SK-N-MC (cell line): Measurements from ENCODE around the gene POPDC3.

Experiments
- DNase-seq: peaks from one replicate; pipeline ENCODE4 v3.0.0-alpha.2; 2011; ENCODE audit warnings: low read depth, low spot score
- H3K27ac ChIP-seq: fragments of 200-600 bp; sonication (generic); 2 replicates; pipeline ENCODE4 v1.5.1; 2016; ENCODE audit warnings: mixed run types
- H3K36me3 ChIP-seq: fragments of 200-600 bp; sonication (generic); 2 replicates; pipeline ENCODE4 v1.6.1; 2017; ENCODE audit warnings: antibody characterized with exemption, low read length, mixed read lengths; ENCODE audit not compliant: insufficient read depth
- H3K4me3 ChIP-seq: fragments of 200-600 bp; sonication (generic); 2 replicates; pipeline ENCODE4 v1.5.1; 2016
- H3K9ac ChIP-seq: fragments of 200-600 bp; sonication (generic); 2 replicates; pipeline ENCODE4 v1.8.0; 2017; ENCODE audit warnings: mixed run types, mixed read lengths; ENCODE audit not compliant: insufficient read length
- H3K9me3 ChIP-seq: fragments of 200-600 bp; sonication (generic); 2 replicates; pipeline ENCODE4 v1.6.1; 2017; ENCODE audit warnings: low read depth, mild to moderate bottlenecking, antibody characterized with exemption, low read length, moderate library complexity, mixed read lengths
- EZH2 ChIP-seq: fragments of 200-600 bp; sonication (generic); IDR thresholded peaks from one replicate; pipeline ENCODE4 v1.6.1; 2017; ENCODE audit warnings: antibody characterized with exemption
- FOXP2 ChIP-seq: optimal IDR thresholded peaks from 2 replicates; pipeline ENCODE3; 2011; ENCODE audit warnings: mild to moderate bottlenecking, moderate library complexity; ENCODE audit not compliant: insufficient read depth; ENCODE audit errors: extremely low read length, control extremely low read depth
- POLR2AphosphoS5 ChIP-seq: IDR thresholded peaks from 2 replicates; pipeline ENCODE4 v1.6.1; 2012; ENCODE audit warnings: mild to moderate bottlenecking, low read depth, low read length, borderline replicate concordance

POPDC3 gene

GRCh38 chr6:105113422-105113821 is 66.4 kb downstream of the POPDC3 start:
- no peak for DNase-seq
- Histone ChIP-seq H3K27ac (no peak overlapping the region), H3K4me3 (no peak overlapping the region), H3K36me3 (no peaks in the 10 kb centered on the region), H3K9ac (no peak overlapping the region), H3K9me3 (no peaks in the 10 kb centered on the region)
- TF ChIP-seq POLR2AphosphoS5, result no peak

- no peaks in the 10 kb centered on the region for H3K36me3 ChIP-seq
- no peak overlapping the region for H3K27ac ChIP-seq
- TF ChIP-seq EZH2, result no peak
- no peak for TF ChIP-seq FOXP2
- no peak for TF ChIP-seq POLR2AphosphoS5
- H3K4me3 ChIP-seq, result no peak overlapping the region
- no peaks in the 10 kb centered on the region for H3K9me3 ChIP-seq
- no peak overlapping the region for H3K9ac ChIP-seq
- no peak for DNase-seq
Measured at GRCh38 chr6:105112577-105112976, 67.2 kb downstream of the POPDC3 start.

DNA sequence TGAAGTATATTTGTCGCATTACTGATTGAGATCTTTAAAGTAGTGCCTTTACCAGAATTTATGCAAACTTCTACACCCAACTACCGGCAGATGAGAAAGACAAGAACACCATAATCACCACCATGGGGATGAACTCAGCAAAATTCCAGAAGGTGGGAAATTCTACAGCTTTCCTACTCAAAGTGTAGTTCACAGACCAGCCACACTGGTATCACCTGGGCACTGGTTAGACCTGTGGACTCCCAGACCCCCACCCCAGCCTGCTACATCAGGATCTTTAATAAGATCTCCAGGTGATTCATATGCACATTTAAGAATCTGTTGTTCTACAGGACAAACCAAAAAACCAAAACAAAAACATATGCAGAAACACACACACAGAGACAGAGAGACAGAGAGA is 67.9 kb downstream of the POPDC3 start:
- no peaks in the 10 kb centered on the region for H3K9me3 ChIP-seq
- no peak for DNase-seq
- no peak overlapping the region for H3K9ac ChIP-seq
- H3K4me3 ChIP-seq, result no peak overlapping the region
- H3K27ac ChIP-seq, result no peak overlapping the region
- no peak for TF ChIP-seq EZH2
- no peak for TF ChIP-seq POLR2AphosphoS5
- TF ChIP-seq FOXP2, result no peak
- H3K36me3 ChIP-seq, result no peaks in the 10 kb centered on the region

- Histone ChIP-seq H3K36me3 (no peaks in the 10 kb centered on the region), H3K4me3 (no peak overlapping the region), H3K9me3 (no peaks in the 10 kb centered on the region), H3K27ac (no peak overlapping the region), H3K9ac (no peak overlapping the region)
- TF ChIP-seq POLR2AphosphoS5 (no peak), FOXP2 (no peak), EZH2 (no peak)
- no peak for DNase-seq
Measured at GRCh38 chr6:105111105-105111504, 68.7 kb downstream of the POPDC3 start.

DNA sequence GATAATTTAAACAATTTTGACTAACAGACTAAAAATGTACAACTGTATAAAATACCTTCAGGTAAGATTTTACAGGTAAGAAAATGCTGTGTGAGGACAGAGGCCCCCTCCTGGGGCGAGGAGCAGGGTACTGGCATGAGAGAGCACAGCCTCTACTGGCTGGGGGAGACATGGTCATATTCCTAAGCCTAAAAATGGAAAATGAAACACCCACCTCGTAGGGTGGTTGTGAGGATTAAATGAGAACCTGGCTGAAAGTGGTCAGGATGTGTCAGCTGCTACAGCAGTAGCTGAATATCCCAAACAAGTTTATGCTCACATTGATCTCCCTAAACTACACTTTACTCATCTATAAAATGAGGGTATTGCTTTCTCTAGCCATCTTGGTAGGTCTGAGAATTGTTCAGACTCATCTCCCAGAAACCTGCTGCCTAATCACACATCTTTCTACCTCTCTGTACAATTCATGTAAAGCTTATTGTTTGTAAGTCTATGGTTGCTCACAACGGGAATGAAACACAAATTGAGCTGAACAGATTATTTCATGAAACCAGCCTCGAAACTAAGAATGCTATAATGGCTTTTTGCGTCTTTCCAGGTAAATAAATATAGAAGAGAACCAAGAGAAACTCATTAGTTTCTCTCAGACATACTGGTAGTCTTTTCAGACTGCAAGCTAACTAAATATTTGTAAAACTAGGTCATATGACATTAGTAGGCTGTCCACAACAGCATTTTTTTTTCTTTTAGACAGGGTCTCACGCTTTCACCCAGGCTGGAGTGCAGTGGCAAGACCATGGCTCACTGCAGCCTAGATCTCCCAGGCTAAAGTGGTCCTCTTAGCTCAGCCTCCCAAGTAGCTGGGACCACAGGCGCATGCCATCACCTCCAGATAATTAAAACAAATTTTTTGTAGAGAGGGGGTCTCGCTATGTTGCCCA is 69.6 kb downstream of the POPDC3 start:
- H3K36me3 ChIP-seq, result no peaks in the 10 kb centered on the region
- no peak overlapping the region for H3K4me3 ChIP-seq
- H3K27ac ChIP-seq, result no peak overlapping the region
- TF ChIP-seq FOXP2 (no peak), EZH2 (no peak), POLR2AphosphoS5 (no peak)
- no peak overlapping the region for H3K9ac ChIP-seq
- no peak for DNase-seq
- H3K9me3 ChIP-seq, result no peaks in the 10 kb centered on the region

DNA sequence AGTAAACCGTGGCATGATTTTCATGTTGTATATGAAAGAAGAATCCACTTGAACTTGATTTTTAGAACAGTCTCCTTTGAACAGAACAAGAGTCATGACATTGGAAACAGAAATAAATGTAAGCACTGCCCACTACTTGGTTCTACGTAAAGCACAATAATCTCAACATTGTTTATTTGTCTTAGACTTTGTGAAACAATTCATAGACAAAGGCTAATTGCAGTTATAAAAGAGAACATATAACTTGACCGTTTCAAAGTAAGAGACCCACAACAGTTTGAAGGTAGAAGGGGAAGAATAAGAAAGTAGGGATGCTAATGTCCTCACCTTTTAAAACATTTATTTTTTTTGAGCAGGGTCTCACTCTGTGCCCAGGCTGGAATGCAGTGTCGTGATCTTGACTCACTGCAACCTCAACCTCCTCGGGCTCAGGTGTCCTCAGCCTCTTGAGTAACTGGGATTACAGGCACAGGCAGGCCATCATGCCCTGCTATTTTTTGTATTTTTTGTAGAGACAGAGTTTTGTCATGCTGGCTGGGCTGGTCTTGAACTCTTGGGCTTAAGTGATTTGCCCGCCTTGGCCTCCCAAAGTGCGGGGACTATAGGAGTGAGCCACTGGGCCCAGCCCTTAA is 71.1 kb downstream of the POPDC3 start:
- Histone ChIP-seq H3K4me3 (no peak overlapping the region), H3K9me3 (no peaks in the 10 kb centered on the region), H3K36me3 (no peaks in the 10 kb centered on the region), H3K9ac (no peak overlapping the region), H3K27ac (no peak overlapping the region)
- DNase-seq, result no peak
- TF ChIP-seq FOXP2, result no peak
- TF ChIP-seq EZH2, result no peak
- TF ChIP-seq POLR2AphosphoS5, result no peak
